Upper lobe of right lung (tissue), 1 donor: Measurements from ENCODE around the gene APBA2. TPM values are rescaled to one million over a fixed set of nuclear protein-coding genes. Genes with fewer than 3 reads are reported as not detected.

Experiments used
- ATAC-seq: fragments of 200-7000 bp; cut with Tn5 transposase; one replicate; pipeline ENCODE4 v1.9.1; 2020; ENCODE audit warnings: mild to moderate bottlenecking, moderate library complexity
- DNase-seq: peaks from one replicate; pipeline ENCODE4 v3.0.0-alpha.2; 2020
- H3K27ac ChIP-seq: fragments of 200-600 bp; one replicate; pipeline ENCODE4 v1.8.0; 2022
- H3K27me3 ChIP-seq: fragments of 200-600 bp; one replicate; pipeline ENCODE4 v1.8.0; 2022; ENCODE audit warnings: mild to moderate bottlenecking
- H3K36me3 ChIP-seq: fragments of 200-600 bp; one replicate; pipeline ENCODE4 v1.8.0; 2022
- H3K4me1 ChIP-seq: fragments of 200-600 bp; one replicate; pipeline ENCODE4 v1.8.0; 2022
- H3K4me3 ChIP-seq: fragments of 200-600 bp; one replicate; pipeline ENCODE4 v1.8.0; 2022; ENCODE audit warnings: mild to moderate bottlenecking
- H3K9me3 ChIP-seq: fragments of 200-600 bp; one replicate; pipeline ENCODE4 v1.8.0; 2022
- intact Hi-C: fragments of 100-400 bp; cut with DNase I; formaldehyde crosslinking; loops from one replicate; pipeline ENCODE4 v1.11.0; 2022
- total RNA-seq: library from RNA; stranded (reverse); fragmentation: NEBNext Ultra II Directional; extraction: Animal tissue kit (Norgen Biotek cat#: 25700); gene quantifications from one replicate; pipeline ENCODE4 v1.2.1, GENCODE V29; 2021
- TF ChIP-seq, protein P1 (sequence below): fragments of 200-600 bp; IDR thresholded peaks from one replicate; pipeline ENCODE4 v1.8.0; 2022; ENCODE audit warnings: antibody characterized with exemption
- donor health status: DM: no; HTN: yes; CAD: no; lungs with severe emphysema.

APBA2 gene
- total RNA-seq, 1 donor from 2014 or later, result 4.2 TPM

DNA sequence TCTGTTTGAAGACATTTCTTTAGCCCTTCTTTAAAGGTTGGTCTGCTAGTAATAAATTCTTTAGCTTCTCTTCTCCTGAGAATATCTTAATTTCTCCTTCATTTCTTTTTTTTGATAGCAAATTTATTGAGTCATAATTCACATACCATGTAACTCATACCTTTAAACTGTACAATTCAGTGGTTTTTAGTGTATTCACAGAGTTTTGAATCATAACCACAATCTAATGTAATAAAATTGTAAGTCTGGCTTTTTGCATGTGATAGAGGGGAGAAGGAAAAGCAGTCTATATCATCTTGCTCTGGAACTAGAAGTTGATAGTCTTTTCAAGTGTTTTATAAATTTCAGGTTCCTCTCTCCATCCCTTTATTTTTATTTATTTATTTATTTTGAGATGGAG, 81.3 kb downstream of the APBA2 start:
- no peak overlapping the region for H3K4me3 ChIP-seq
- TF ChIP-seq, protein P1, sequence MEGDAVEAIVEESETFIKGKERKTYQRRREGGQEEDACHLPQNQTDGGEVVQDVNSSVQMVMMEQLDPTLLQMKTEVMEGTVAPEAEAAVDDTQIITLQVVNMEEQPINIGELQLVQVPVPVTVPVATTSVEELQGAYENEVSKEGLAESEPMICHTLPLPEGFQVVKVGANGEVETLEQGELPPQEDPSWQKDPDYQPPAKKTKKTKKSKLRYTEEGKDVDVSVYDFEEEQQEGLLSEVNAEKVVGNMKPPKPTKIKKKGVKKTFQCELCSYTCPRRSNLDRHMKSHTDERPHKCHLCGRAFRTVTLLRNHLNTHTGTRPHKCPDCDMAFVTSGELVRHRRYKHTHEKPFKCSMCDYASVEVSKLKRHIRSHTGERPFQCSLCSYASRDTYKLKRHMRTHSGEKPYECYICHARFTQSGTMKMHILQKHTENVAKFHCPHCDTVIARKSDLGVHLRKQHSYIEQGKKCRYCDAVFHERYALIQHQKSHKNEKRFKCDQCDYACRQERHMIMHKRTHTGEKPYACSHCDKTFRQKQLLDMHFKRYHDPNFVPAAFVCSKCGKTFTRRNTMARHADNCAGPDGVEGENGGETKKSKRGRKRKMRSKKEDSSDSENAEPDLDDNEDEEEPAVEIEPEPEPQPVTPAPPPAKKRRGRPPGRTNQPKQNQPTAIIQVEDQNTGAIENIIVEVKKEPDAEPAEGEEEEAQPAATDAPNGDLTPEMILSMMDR, result no peak
- no peaks in the 10 kb centered on the region for H3K9me3 ChIP-seq
- H3K27me3 ChIP-seq, result no peaks in the 10 kb centered on the region
- ATAC-seq (no peak), DNase-seq (no peak)
- no peaks in the 10 kb centered on the region for H3K4me1 ChIP-seq
- intact Hi-C loops, result no loop called here
- H3K36me3 ChIP-seq, result no peaks in the 10 kb centered on the region
- H3K27ac ChIP-seq, result no peak overlapping the region

DNA sequence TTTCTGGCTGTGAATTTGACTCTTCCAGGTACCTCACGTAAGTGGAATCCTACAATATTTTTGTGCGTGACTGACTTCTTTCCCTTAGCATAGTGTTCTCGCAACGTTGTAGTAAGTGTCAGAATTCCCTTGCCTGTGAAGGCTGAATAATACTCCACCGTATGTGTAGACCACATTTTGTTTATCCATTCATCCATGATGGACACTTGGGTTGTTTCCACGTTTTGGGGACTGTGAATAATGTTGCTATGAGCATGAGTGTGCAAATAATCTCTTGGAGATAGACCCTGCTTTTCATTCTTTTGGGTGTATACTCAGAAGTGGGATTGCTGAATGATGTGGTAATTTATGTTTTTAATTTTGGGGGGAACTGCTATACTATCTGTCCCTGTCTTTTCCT, 82.2 kb downstream of the APBA2 start:
- TF ChIP-seq, protein P1, result no peak
- H3K27me3 ChIP-seq, result no peaks in the 10 kb centered on the region
- no peak overlapping the region for H3K27ac ChIP-seq
- no peak for ATAC-seq
- H3K9me3 ChIP-seq, result no peaks in the 10 kb centered on the region
- H3K4me1 ChIP-seq, result no peaks in the 10 kb centered on the region
- no peaks in the 10 kb centered on the region for H3K36me3 ChIP-seq
- intact Hi-C loops, result no loop called here
- H3K4me3 ChIP-seq, result no peak overlapping the region
- no peak for DNase-seq

DNA sequence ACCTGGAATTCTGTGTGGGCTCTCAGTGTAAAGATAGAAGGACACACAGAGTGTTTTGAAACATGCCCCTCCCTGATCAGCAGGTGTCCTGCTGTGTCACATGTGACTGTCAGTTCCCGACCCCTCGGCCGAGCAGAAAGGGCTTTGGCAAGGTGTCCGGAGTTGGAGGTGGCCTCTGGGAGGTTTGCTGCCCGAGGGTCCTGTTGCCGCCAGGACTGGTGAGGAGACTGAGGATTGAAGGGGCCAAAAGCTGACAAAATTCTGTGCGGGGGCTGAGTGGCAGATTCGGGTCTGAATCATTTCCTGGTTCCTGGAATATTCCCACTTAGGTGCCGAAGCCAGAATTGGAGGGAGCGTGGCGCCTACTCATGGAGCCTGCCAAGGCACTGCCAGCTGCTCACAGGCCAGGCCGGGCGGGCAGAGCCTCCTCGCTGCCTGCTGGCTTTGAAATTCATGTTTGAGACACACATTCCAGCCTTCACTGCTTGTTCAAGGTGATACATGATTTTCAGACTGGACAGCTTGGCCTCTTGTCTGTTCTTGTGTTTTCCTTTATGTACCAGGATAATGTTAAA, 83.8 kb downstream of the APBA2 start:
- H3K36me3 ChIP-seq, result no peaks in the 10 kb centered on the region
- H3K27me3 ChIP-seq, result no peaks in the 10 kb centered on the region
- intact Hi-C loops, result no loop called here
- H3K9me3 ChIP-seq, result no peaks in the 10 kb centered on the region
- no peak overlapping the region for H3K27ac ChIP-seq
- DNase-seq, result no peak
- TF ChIP-seq, protein P1, result no peak
- no peaks in the 10 kb centered on the region for H3K4me1 ChIP-seq
- no peak overlapping the region for H3K4me3 ChIP-seq
- ATAC-seq, result no peak

DNA sequence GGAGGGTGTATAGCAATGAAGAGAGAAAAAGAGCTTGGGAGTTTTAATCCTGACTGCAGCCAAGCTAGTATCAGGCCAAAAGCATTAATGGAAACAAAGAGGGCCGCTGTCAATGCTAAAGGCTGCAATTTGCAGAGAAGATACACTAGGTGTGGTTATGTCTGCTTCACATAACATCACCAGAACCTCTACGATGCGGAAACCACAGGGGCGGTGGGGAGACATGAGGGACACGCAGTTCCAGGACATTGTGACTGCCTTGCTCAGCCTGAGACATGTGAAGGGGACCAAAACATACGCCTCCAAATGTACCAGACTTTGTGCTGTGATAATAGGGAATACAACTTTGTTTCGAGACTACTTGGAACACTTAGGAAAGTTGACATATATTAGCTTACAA, 88.4 kb downstream of the APBA2 start:
- ATAC-seq (peak; percentile 48), DNase-seq (no peak)
- no peaks in the 10 kb centered on the region for H3K36me3 ChIP-seq
- no peaks in the 10 kb centered on the region for H3K9me3 ChIP-seq
- H3K4me1 ChIP-seq, result no peaks in the 10 kb centered on the region
- no peak overlapping the region for H3K4me3 ChIP-seq
- H3K27me3 ChIP-seq, result no peaks in the 10 kb centered on the region
- intact Hi-C loops, result no loop called here
- no peak overlapping the region for H3K27ac ChIP-seq
- TF ChIP-seq, protein P1, result no peak

DNA sequence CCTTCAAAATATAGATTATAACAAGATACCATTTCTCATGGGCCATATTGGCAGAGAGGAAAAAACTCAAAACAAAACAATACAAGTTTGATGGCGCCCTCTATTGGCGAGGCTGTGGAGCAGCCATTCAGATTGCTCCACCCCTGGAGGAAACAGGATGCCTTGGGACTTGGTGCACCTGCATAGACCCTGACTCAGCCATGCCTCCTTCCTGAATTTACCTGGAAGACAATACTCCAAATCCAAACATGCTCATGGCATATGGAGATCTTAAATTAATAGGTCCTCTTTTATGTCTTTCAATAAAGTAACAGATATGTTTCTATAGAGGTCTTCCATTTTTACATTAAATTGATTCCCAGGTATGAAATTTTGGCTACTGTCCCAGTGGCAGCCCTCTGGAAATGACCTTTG, 90.0 kb downstream of the APBA2 start:
- Histone ChIP-seq H3K9me3 (no peaks in the 10 kb centered on the region), H3K36me3 (no peaks in the 10 kb centered on the region), H3K27ac (no peak overlapping the region), H3K4me1 (no peaks in the 10 kb centered on the region), H3K4me3 (no peak overlapping the region), H3K27me3 (no peaks in the 10 kb centered on the region)
- DNase-seq (no peak), ATAC-seq (peak; percentile 72)
- intact Hi-C loops, result no loop called here
- TF ChIP-seq, protein P1, result peak; percentile 76
